ENCODE data around the gene FKBP2.
"Not testable (repeated sequence)": the region's sequence is repeated elsewhere in the genome, so short reads cannot be mapped to it uniquely, and the experiment has no call there.

The FKBP2 gene

GRCh38 chr11:64234647-64235379, 6.1 kb upstream of the FKBP2 start:
- DNase-seq, result peak; percentile 83

DNA sequence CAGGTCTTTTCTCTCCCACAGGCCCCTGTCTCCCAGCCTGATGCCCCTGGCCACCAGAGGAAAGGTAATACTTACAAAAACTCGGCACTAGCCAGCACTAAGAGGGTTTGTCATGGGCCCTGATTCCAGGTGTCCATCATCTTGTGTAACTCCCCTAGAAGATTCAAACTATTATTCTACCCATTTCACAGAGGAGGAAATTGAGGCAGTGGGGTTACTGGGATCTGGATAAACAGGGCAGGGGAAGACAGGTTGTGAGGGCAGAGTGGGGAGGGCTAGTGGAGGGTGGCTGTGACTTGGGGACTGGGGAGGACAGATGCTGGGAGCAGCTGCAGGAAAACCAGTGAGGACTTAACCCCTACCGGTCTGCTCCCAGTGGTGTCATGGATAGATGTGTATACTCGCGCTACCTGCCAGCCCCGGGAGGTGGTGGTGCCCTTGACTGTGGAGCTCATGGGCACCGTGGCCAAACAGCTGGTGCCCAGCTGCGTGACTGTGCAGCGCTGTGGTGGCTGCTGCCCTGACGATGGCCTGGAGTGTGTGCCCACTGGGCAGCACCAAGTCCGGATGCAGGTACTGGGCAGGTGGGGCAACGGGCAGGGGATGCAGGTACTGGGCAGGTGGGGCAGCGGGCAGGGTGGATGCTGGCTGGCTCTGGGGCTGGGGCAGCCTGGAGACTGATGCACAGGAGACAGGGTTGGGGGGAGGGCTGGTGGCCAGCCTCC, 5.3 kb upstream of the FKBP2 start:
- DNase-seq, result peak; percentile 58

DNA sequence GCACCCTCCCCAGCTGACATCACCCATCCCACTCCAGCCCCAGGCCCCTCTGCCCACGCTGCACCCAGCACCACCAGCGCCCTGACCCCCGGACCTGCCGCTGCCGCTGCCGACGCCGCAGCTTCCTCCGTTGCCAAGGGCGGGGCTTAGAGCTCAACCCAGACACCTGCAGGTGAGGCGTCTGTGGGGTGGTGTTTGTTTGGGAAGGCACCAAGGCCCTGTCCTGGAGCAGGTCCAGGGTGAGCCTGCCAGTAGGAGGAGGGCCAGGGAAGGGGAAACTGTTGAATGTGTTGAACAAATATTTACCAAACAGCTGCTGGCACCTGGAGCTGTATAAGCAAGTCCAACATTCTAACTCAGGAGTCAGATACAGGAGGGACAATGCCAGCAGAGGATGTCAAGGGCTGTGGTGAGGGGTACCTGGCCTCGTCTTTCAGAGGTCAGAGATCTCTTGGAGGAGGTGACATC, 3.4 kb upstream of the FKBP2 start:
- peak; percentile 97 for DNase-seq

- DNase-seq, result peak; percentile 87
These were observed 2.8 kb upstream of the FKBP2 start for GRCh38 chr11:64238076-64238475.

DNA sequence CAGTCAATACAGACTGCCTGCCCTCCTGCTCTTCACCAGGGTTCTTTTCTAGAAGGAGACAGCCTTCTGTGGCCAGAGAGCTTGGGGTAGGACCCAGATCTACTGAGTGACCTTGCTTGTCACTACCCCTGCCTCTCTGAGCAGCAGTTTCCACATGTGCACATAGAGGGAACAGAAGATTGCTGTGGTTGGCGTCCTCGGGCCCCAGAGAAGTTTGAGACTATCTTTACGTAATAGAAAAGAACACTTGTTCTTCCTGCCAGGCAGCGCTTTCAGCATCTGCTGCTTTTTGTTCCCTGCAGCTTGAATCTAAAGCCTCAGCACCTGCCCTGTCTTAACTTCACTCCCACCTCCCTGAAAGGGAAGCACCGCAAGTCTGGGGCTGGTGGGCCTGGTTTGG, 1.9 kb upstream of the FKBP2 start:
- no peak for DNase-seq

- no peak for DNase-seq
These were observed 1.0 kb upstream of the FKBP2 start for GRCh38 chr11:64239662-64240434.

DNA sequence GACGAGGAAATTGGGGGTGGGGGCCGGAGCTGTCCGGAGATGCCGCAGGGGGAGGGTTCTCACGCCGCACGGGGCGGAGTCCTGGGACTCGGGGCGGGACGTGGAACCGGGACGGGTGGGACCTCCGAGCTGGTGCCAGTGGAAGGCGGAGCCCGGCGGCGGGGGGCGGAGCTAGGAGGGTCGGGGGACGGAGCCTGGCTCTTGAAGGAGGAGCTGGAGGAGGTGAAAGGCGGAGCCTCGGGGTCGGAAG, 271 bp downstream of the FKBP2 start:
- peak; percentile 99 for DNase-seq

- DNase-seq, result peak; percentile 71
These were observed 838 bp downstream of the FKBP2 start for GRCh38 chr11:64241491-64242374.

- DNase-seq, result no peak
These were observed 2.5 kb downstream of the FKBP2 start for GRCh38 chr11:64243236-64243854.

DNA sequence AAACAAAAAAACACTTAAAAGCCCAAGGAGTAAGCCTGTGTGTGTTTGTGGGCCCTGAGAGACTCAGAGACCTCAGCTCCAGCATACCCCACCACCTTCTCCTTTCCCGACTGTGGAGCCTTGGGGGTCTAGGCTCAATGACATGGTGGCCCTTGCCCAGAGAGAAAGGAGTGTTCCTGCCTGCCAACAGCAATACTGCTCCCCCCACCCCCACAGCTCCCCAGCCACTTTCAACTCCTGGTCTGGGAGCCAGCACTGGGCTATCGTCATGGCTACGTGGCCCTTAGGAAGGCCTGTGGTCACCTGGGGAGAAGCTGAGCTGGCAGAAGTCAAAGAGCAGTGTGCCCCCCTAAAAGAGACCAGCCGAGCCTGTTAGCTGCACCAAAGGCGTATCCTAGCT, 3.2 kb downstream of the FKBP2 start:
- DNase-seq, result no peak

DNA sequence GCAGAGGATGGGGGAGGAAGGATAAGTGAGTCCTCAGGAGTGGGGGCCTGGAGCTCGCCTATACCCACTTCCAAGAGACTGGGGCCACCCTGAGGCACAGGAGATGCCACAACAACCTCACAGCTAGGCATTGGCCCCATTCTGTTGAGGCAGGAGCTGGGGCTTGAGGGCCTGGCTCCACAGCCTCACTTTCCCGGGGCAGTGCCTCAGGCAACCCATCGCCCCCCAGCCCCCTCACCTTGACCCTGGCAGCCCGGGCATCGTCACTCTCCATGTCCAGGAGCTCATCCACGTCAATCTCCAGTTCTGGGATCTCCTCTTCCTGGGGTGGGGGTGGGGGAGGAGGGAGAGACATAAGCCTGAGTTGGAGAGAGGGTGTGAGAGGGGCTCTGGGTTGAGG, 4.1 kb downstream of the FKBP2 start:
- DNase-seq, result no peak

GRCh38 chr11:64245401-64245796, 4.5 kb downstream of the FKBP2 start:
- DNase-seq, result peak; percentile 77

- peak; percentile 86 for DNase-seq
These were observed 5.1 kb downstream of the FKBP2 start for GRCh38 chr11:64245797-64246620.

DNA sequence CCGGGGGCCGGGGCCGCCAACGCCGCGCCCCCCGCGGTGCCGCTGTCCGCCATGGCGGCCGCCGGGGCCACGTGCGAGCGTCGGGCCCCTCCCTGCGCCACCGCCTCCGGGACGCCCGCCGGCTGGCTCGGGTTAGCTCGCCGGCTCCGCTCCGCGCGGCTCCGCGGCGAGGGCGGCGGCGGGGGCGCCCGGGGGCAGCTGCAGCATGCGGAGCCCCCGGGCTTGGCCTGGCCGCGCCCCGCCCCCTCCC, 5.7 kb downstream of the FKBP2 start:
- DNase-seq, result not testable (repeated sequence)

- DNase-seq, result peak; percentile 96
These were observed 6.2 kb downstream of the FKBP2 start, which contains the start of gene PPP1R14B for GRCh38 chr11:64246871-64247728. Gene PPP1R14B, minus strand, starts transcription at chr11:64246943. Its CDS starts 270 bp downstream, at chr11:64246673.

DNA sequence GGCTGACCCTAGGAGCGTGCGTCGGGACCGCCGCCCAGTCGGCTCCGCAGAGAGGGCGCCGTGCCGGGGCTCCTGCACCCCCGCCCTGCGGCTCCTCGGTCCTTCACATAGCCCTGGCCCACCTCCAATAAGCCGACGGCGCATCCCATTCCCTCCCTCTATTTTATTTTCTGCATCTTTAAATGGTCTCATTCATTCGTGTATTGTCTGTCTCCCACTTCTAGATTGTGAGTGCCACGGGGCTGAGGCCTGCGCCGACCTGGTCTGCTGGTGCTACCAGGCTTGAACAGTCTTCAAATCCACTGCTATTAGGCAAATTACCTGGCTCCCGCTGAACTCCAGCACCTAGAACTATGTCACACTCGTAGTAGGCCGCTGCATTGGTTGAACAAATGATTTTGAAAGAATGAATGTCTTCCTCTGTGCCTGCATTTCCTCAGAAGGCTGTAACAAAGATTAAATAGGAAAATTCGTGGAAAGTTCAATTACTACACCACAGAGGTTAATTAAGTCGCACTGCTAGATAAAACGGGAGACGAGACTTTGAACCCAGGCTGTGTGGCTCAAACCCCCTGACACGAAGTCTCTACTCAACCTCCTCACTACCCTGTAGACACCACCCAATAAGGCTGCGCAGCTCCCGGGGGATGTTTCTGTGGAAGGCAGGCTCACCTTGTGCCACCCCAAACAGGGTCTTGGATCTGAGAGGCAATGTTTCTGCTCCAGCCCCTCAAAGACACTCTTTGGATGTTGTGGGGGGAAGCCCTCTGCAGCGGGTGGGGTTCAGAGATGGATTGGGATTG, 7.0 kb downstream of the FKBP2 start:
- DNase-seq, result no peak

DNA sequence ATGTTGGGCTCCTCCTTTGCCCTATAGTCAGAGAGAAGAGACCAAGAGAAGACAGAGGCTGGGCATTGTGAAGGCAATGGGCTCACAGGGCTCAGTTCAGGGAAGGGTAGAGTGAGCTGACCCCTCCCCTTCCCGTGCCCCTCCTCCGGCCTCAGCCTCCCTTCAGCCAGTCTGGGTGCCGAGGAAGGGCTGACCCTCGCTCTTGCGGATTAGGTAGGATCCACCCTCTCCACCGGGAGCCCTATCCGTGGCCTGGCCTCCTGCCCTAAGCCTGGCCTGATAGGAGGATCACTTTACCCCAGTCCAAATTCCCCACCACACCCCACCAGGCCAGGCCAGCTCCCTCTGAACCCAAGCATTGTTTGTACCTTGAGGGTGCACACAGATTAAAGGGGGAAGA, 7.7 kb downstream of the FKBP2 start:
- no peak for DNase-seq

GRCh38 chr11:64249038-64249437, 8.1 kb downstream of the FKBP2 start:
- no peak for DNase-seq

DNA sequence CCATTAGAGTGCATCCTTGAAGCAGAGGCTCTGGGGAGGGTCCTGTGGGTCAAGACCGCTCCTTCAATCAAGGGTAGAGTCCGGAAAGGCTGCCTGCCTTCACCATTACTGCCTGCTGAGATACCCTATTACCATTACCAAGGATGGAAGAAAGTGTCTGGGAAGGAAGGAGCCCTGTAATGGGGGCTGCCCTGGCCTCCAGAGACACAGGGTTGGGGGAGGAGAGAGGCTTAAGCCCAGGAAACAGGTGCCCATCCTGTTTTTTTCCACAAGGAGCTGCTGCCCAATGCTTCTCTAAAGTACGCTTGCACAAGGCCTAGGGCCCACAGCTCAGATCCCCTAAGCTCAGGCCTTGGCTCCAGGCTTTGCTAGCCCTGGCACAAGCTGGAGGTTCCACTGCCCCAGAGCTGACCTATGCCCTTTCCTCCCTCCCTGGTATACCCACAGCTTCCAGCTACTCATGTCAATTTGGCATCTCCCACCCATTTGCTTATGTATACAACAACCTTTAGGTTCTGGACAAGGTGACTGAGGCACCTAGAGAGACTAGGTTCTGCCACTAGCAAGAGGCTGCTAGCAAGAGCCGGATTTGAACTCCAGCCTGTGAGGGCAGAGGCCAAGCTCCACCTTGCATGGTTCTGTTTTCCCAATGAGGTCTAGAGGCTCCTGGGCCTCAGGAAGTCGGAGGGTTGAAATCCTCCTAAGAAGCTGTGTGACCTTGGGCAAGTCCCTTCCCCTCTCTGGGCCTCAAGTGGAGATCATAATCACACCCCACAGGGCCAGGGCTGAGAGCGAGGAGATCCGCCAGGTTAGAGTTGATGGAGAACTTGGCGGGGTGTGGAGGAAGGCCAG, 8.9 kb downstream of the FKBP2 start:
- DNase-seq, result no peak
